ENCODE measurements around the gene XPNPEP1.

Gene XPNPEP1

DNA sequence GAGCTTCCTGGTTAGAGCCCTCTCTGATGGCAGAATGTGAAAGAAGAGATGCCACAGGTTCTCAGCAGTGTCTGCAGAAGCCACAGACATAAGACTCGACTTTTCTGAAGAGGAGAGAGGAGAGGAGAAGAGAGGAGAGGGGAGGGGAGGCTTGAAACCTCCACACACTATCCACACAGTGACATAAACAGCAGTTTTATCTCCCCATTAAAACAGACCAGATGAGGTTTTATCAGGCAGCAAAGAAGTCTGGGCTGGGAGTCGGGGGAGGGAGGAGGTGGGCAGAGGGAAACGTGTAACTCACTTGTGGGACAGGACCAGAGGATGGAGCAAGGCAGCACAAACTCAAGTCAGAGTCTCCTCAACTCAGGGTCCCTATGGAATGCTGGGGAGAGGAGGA lies 76.5 kb downstream of the XPNPEP1 start:
- no peaks in the 10 kb centered on the region for H3K4me1 ChIP-seq (ENCODE audit: control insufficient read depth, insufficient read depth, low read length)
- H3K36me3 ChIP-seq (ENCODE audit: insufficient read depth, low read length): no peaks in the 10 kb centered on the region
- no peak overlapping the region for H3K4me2 ChIP-seq (ENCODE audit: low read length)
- H3K27me3 ChIP-seq (ENCODE audit: control insufficient read depth, insufficient read depth, low read length): peaks cover 3% of the 10 kb centered on the region
- H3K9ac ChIP-seq (ENCODE audit: low read depth, low read length): no peak overlapping the region
- no peak overlapping the region for H3K4me3 ChIP-seq (ENCODE audit: low read length)
- no peaks in the 10 kb centered on the region for H3K9me3 ChIP-seq (replicated peaks; ENCODE audit: low read length)

- Histone ChIP-seq H3K9ac (ENCODE audit: low read depth, low read length) (no peak overlapping the region), H3K27me3 (ENCODE audit: control insufficient read depth, insufficient read depth, low read length) (peaks cover 3% of the 10 kb centered on the region), H3K4me2 (ENCODE audit: low read length) (no peak overlapping the region), H3K4me1 (ENCODE audit: control insufficient read depth, insufficient read depth, low read length) (no peaks in the 10 kb centered on the region), H3K4me3 (ENCODE audit: low read length) (no peak overlapping the region), H3K9me3 (replicated peaks; ENCODE audit: low read length) (no peaks in the 10 kb centered on the region), H3K36me3 (ENCODE audit: insufficient read depth, low read length) (no peaks in the 10 kb centered on the region)
Observed at GRCh38 chr10:109845308-109845707, 78.0 kb downstream of the XPNPEP1 start.

- no peak overlapping the region for H3K9ac ChIP-seq (ENCODE audit: low read depth, low read length)
- no peaks in the 10 kb centered on the region for H3K4me1 ChIP-seq (ENCODE audit: control insufficient read depth, insufficient read depth, low read length)
- H3K36me3 ChIP-seq (ENCODE audit: insufficient read depth, low read length): no peaks in the 10 kb centered on the region
Observed at GRCh38 chr10:109838592-109839244, 84.6 kb downstream of the XPNPEP1 start.

DNA sequence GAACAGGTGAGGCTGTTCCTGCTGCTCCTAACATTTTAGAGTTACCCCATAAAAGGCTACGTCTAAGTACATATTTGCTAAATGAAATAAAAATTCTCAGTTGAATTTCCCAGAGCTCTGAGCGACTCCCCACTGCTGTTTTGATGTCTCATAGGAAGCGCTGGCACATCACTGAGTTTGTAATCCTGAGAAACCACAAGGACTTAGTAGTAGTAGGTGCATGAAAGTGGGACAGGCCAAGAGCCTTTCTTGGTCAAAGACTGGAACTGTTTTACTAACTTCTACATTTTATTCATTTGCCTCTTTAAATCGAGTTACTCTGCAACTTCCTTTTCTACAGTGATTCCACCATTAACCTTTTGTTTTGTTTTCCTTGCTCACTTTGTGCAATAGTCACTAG lies 85.9 kb downstream of the XPNPEP1 start:
- Histone ChIP-seq H3K4me2 (ENCODE audit: low read length) (no peak overlapping the region), H3K4me1 (ENCODE audit: control insufficient read depth, insufficient read depth, low read length) (no peaks in the 10 kb centered on the region), H3K9me3 (replicated peaks; ENCODE audit: low read length) (no peaks in the 10 kb centered on the region), H3K27me3 (ENCODE audit: control insufficient read depth, insufficient read depth, low read length) (no peaks in the 10 kb centered on the region), H3K4me3 (ENCODE audit: low read length) (no peak overlapping the region), H3K9ac (ENCODE audit: low read depth, low read length) (no peak overlapping the region), H3K36me3 (ENCODE audit: insufficient read depth, low read length) (no peaks in the 10 kb centered on the region)

More at GRCh38 chr10:109838592-109839244, 84.6 kb downstream of the XPNPEP1 start:
- Histone ChIP-seq H3K4me2 (ENCODE audit: low read length) (no peak overlapping the region), H3K4me3 (ENCODE audit: low read length) (no peak overlapping the region), H3K27me3 (ENCODE audit: control insufficient read depth, insufficient read depth, low read length) (no peaks in the 10 kb centered on the region), H3K9me3 (replicated peaks; ENCODE audit: low read length) (no peaks in the 10 kb centered on the region)

DNA sequence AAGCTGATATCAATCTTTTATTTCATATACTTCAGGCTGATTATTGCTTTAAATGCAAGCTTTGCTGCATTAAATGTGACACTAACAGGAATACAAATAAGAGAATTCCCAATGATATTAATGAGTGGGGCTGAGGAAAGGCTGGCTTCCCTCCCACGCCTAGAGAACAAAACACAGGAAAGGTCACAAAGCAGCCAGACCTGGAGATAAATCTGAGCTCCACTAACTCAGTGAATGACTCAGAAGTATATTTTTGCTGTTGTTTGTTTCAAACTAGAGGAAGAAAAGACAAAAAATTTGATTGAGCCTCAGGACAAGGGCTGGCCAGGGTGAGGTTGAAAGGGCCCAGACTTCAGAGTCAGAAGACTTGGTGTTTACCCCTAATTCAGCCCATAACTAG lies 88.1 kb downstream of the XPNPEP1 start:
- H3K9me3 ChIP-seq (replicated peaks; ENCODE audit: low read length): no peaks in the 10 kb centered on the region
- H3K4me1 ChIP-seq (ENCODE audit: control insufficient read depth, insufficient read depth, low read length): no peaks in the 10 kb centered on the region
- H3K27me3 ChIP-seq (ENCODE audit: control insufficient read depth, insufficient read depth, low read length): no peaks in the 10 kb centered on the region
- H3K36me3 ChIP-seq (ENCODE audit: insufficient read depth, low read length): no peaks in the 10 kb centered on the region
- no peak overlapping the region for H3K4me3 ChIP-seq (ENCODE audit: low read length)
- no peak overlapping the region for H3K9ac ChIP-seq (ENCODE audit: low read depth, low read length)
- H3K4me2 ChIP-seq (ENCODE audit: low read length): no peak overlapping the region

DNA sequence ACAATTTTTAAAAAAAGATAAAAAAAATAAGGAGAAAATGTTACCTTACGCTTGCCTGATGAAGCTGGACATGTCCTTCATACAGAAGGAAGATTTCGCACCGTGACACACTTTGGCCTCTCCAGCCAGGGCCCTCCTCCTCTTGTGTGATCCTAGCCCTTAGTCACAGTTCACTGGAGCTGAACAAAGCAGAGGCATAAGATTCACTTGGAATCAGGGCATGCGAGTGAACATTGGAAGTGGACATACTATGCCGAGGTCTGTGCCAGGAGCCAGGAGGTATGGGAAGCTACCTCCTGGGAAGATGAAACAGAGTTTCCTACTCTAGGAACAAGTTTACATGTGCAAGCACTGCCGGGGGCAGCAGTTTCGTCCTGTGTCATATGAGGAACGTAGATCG lies 91.5 kb downstream of the XPNPEP1 start:
- Histone ChIP-seq H3K9me3 (replicated peaks; ENCODE audit: low read length) (no peaks in the 10 kb centered on the region), H3K27me3 (ENCODE audit: control insufficient read depth, insufficient read depth, low read length) (no peaks in the 10 kb centered on the region), H3K4me1 (ENCODE audit: control insufficient read depth, insufficient read depth, low read length) (no peaks in the 10 kb centered on the region), H3K4me2 (ENCODE audit: low read length) (no peak overlapping the region), H3K36me3 (ENCODE audit: insufficient read depth, low read length) (no peaks in the 10 kb centered on the region), H3K4me3 (ENCODE audit: low read length) (no peak overlapping the region), H3K9ac (ENCODE audit: low read depth, low read length) (no peak overlapping the region)

DNA sequence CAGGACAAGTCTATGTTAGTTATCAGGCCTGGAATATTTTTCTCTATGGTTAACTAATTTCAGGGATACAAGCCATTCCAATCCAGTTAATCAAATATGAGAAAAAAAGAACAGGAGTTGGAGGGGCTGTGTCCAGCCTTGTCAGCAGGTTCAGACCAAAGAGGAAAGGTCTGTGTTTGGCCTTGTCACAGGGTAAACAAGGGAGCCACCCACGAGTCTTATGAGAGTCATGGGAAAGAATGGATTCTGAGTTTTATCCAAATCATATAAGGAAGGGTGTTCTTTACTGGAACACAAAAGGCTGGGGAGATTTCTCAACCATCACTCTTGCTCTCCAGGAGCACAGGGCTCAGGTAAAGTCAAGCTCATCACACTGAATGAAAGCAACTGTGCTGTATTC lies 99.1 kb downstream of the XPNPEP1 start:
- Histone ChIP-seq H3K9me3 (replicated peaks; ENCODE audit: low read length) (no peaks in the 10 kb centered on the region), H3K4me1 (ENCODE audit: control insufficient read depth, insufficient read depth, low read length) (no peaks in the 10 kb centered on the region), H3K4me3 (ENCODE audit: low read length) (no peak overlapping the region), H3K36me3 (ENCODE audit: insufficient read depth, low read length) (no peaks in the 10 kb centered on the region), H3K9ac (ENCODE audit: low read depth, low read length) (no peak overlapping the region), H3K4me2 (ENCODE audit: low read length) (no peak overlapping the region), H3K27me3 (ENCODE audit: control insufficient read depth, insufficient read depth, low read length) (no peaks in the 10 kb centered on the region)

DNA sequence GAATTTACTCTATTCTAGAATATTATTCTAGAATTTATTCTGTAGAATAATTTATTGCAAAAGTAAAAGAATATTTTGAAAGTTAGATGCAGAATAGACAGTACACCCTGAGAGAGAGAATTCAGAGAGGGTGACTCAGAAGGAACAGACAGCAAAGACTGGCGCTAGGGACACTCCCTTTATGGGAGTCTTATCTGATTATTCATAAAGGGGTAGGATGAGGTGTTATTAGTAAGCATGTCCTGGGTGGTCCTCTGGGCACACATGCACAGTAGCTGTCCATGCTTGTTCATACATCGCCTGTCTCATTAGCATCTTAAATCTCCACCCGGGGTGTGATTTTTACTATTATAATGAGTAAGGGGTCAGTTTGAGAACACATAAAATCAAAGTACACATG lies 100.1 kb downstream of the XPNPEP1 start:
- H3K4me1 ChIP-seq (ENCODE audit: control insufficient read depth, insufficient read depth, low read length): no peaks in the 10 kb centered on the region
- H3K9me3 ChIP-seq (replicated peaks; ENCODE audit: low read length): no peaks in the 10 kb centered on the region
- H3K9ac ChIP-seq (ENCODE audit: low read depth, low read length): no peak overlapping the region
- H3K4me2 ChIP-seq (ENCODE audit: low read length): no peak overlapping the region
- no peaks in the 10 kb centered on the region for H3K27me3 ChIP-seq (ENCODE audit: control insufficient read depth, insufficient read depth, low read length)
- H3K36me3 ChIP-seq (ENCODE audit: insufficient read depth, low read length): no peaks in the 10 kb centered on the region
- H3K4me3 ChIP-seq (ENCODE audit: low read length): no peak overlapping the region

DNA sequence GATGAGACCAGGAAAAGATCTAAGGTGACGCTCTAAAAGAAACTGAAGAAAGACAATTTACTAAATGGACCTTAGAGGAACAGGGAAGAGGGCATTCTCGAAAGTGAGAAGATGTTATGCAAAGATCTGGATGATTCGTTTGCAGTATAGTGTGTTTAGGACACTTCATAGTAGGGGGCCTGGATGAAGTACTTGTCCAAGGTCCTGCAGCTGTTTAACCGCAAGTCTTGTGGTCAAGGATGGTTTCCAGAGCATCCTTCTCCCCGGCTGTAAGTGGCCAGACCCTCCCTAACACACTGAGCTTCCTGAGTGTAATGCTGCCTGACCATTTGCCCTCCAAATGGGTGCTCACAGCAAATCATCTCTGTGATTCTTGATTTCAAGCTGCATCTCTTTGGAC lies 101.6 kb downstream of the XPNPEP1 start:
- no peak overlapping the region for H3K9ac ChIP-seq (ENCODE audit: low read depth, low read length)
- H3K4me1 ChIP-seq (ENCODE audit: control insufficient read depth, insufficient read depth, low read length): no peaks in the 10 kb centered on the region
- no peaks in the 10 kb centered on the region for H3K9me3 ChIP-seq (replicated peaks; ENCODE audit: low read length)
- no peak overlapping the region for H3K4me2 ChIP-seq (ENCODE audit: low read length)
- no peaks in the 10 kb centered on the region for H3K27me3 ChIP-seq (ENCODE audit: control insufficient read depth, insufficient read depth, low read length)
- no peak overlapping the region for H3K4me3 ChIP-seq (ENCODE audit: low read length)
- no peaks in the 10 kb centered on the region for H3K36me3 ChIP-seq (ENCODE audit: insufficient read depth, low read length)

DNA sequence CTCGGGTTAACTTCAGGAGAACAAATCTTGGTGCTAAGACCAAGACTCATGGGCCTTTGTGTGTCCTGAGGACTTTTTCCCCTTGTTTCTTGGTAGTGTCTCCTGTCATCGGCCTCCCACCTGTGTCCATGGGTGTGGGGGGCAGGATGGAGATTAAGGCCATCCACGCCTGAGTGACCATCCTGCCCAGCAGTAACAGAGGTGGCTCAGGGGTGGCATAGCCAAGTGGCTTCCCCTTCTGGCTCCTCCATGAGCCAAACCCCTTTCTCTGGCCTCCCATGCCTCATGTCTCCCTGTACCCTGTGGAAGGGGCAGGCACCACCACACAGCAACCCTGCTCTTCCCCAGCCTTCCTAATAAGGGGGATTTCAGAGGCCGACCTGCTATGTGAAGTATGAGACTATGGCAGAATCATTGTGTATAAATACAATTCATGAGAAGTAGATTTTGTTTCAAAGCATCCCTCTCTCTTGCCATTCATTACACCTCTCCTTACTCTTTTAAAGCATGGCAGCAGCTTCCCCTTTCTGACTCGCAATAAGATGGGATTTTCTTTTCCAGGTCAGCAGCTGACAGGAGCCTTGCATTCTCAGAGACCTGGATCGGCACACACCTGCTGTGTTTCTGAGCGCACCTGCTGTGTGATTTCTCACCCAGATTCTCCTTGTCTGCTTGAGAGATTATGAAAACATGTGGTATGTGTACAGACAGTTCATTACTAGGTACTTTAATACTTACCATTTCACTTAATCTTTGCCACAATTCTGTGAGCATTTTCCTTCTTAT lies 102.5 kb downstream of the XPNPEP1 start:
- H3K4me1 ChIP-seq (ENCODE audit: control insufficient read depth, insufficient read depth, low read length): no peaks in the 10 kb centered on the region
- no peaks in the 10 kb centered on the region for H3K36me3 ChIP-seq (ENCODE audit: insufficient read depth, low read length)
- H3K9ac ChIP-seq (ENCODE audit: low read depth, low read length): no peak overlapping the region
- H3K27me3 ChIP-seq (ENCODE audit: control insufficient read depth, insufficient read depth, low read length): no peaks in the 10 kb centered on the region
- H3K4me3 ChIP-seq (ENCODE audit: low read length): no peak overlapping the region
- no peaks in the 10 kb centered on the region for H3K9me3 ChIP-seq (replicated peaks; ENCODE audit: low read length)
- H3K4me2 ChIP-seq (ENCODE audit: low read length): no peak overlapping the region

GRCh38 chr10:109819807-109820206 lies 103.5 kb downstream of the XPNPEP1 start:
- Histone ChIP-seq H3K4me2 (ENCODE audit: low read length) (no peak overlapping the region), H3K9ac (ENCODE audit: low read depth, low read length) (no peak overlapping the region)

More at GRCh38 chr10:109819807-109820206, 103.5 kb downstream of the XPNPEP1 start:
- Histone ChIP-seq H3K4me3 (ENCODE audit: low read length) (no peak overlapping the region), H3K4me1 (ENCODE audit: control insufficient read depth, insufficient read depth, low read length) (no peaks in the 10 kb centered on the region), H3K36me3 (ENCODE audit: insufficient read depth, low read length) (no peaks in the 10 kb centered on the region), H3K27me3 (ENCODE audit: control insufficient read depth, insufficient read depth, low read length) (no peaks in the 10 kb centered on the region), H3K9me3 (replicated peaks; ENCODE audit: low read length) (no peaks in the 10 kb centered on the region)

All from skeletal muscle satellite cell (primary cell).